Superior temporal gyrus (tissue), 1 donor: Measurements from ENCODE around the gene UXT.
"Not testable (repeated sequence)": the region's sequence is repeated elsewhere in the genome, so short reads cannot be mapped to it uniquely, and the experiment has no call there.

Experiments used
- DNase-seq: peaks from one replicate; pipeline ENCODE4 v3.0.0-alpha.2; 2016; ENCODE audit errors: extremely low spot score

Gene UXT, protein sequence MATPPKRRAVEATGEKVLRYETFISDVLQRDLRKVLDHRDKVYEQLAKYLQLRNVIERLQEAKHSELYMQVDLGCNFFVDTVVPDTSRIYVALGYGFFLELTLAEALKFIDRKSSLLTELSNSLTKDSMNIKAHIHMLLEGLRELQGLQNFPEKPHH

GRCh38 chrX:47658684-47659420, at the start of gene UXT:
UXT (minus strand) TSS chrX:47659180; CDS start chrX:47658927, 253 bp downstream.
- DNase-seq = peak; percentile 86

GRCh38 chrX:47707031-47707780, 48.2 kb upstream of the UXT start:
- no peak for DNase-seq

DNA sequence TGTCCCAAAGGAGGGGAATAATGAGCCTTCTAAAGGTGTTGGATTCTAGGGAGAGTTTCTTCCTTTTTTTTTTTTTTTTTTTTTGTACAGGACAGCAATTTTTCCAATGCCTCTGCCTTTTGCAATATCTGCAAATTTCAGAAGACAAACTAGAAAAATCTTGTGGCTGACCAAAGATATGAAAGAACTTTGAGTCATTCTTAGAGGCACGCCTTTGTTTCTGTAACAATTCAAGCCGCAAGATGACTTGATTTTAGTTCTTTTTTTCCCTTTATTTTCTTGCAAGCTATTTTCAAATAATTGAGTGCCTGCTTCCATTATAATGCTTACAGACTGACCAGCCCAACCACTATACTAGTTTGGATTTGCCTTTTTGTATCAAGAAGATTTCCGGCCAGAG, 47.6 kb upstream of the UXT start:
- DNase-seq = no peak

DNA sequence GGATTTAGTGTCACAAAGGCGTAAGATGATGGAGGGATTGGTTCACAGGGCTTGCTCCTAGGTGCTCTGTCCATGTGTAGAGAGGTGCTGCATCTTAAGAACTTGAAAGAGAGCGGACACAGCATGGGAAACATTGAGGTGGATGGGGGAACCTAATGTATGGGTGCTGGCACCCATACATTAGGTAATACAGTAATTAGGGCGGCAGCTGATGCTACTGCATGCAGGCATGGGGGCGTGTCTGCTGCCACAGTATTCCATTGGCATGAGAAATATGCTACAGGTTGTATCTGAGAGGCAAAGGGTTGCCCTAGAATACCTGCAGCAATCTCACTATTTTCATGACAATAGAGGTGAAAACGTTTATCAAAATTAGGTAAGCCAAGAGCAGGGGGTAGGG, 45.8 kb upstream of the UXT start:
- no peak for DNase-seq

- no peak for DNase-seq
These were observed 38.2 kb upstream of the UXT start for GRCh38 chrX:47697181-47697580.

- no peak for DNase-seq
These were observed 31.2 kb upstream of the UXT start for GRCh38 chrX:47690175-47690574.

GRCh38 chrX:47687263-47687662, 28.3 kb upstream of the UXT start:
- no peak for DNase-seq

GRCh38 chrX:47683829-47684205, 24.8 kb upstream of the UXT start:
- DNase-seq = no peak

- no peak for DNase-seq
These were observed 24.3 kb upstream of the UXT start for GRCh38 chrX:47683184-47683828.

DNA sequence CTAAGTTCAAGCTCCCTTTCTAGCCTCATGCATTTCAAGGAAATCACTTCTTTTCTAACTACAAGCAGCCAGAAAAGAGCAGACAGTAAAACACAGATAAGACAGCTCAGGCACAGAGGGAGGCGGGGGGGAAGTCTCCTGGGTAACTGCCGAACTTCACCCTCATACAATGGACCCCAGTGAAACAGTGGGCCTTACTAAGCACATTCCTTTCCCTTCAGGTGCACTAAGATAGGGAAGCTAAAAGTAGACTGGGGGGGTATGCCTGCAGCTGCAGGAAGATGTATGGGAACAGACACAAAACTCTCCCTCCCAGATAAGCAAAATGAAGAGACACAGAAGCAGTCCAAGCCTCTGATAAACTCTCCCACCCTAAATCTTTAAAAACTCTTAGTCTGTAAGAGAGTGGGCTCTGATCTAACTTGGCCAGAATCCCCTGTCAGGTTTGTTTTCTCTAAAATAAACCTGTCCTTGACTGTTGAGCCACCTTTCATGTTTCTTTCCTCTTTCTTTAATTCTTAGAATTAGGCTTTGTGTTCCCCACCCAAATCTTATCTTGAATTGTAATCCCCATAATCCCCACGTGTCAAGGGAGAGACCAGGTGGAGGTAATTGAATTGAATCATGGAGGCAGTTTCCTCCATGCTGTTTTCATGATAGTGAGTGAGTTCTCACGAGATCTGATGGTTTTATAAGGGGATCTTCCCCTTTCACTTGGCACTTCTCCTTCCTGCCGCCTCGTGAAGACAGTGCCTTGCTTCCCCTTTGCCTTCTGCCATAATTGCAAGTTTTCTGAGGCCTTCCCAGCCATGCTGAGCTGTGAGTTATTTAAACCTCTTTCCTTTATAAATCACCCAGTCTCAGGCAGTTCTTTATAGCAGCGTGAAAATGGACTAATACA, 17.2 kb upstream of the UXT start:
- not testable (repeated sequence) for DNase-seq

- DNase-seq = no peak
These were observed 15.8 kb upstream of the UXT start for GRCh38 chrX:47674776-47675175.

DNA sequence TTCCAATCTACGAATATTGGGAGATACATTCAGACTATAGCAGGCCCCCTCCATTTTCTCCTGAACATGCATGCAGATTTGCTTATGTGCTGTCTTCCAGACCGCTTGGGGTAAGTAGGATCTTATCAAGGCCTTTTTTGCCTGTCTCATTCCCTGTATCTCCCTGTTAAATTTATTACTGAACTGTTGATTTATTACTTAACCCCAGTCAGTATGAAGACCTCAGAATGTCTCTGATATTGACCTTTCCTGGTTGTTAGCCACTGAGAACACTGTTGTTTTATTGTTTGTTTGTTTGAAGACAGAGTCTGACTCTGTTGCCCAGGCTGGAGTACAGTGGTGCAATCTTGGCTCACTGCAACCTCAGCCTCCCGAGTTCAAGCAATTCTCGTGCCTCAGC, 6.8 kb upstream of the UXT start:
- not testable (repeated sequence) for DNase-seq

DNA sequence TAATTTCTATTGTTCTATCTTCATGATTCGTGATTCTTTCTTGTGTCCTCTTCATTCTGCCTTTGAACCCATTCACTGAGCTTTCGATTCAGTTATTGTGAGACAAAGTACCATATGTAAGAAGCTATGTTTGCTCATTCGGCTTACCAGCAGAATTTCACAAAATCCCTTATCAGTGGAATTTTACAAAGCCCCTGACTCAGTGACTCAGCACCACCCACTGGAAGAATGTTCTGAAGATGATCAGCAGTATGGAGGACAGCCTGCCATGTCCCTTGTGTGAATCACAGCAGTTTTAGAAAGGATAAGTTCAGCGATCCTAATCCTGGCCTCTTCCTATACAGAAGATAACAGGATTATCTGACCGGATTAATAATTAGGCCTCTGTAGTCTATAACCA, 5.8 kb upstream of the UXT start:
- DNase-seq = no peak

DNA sequence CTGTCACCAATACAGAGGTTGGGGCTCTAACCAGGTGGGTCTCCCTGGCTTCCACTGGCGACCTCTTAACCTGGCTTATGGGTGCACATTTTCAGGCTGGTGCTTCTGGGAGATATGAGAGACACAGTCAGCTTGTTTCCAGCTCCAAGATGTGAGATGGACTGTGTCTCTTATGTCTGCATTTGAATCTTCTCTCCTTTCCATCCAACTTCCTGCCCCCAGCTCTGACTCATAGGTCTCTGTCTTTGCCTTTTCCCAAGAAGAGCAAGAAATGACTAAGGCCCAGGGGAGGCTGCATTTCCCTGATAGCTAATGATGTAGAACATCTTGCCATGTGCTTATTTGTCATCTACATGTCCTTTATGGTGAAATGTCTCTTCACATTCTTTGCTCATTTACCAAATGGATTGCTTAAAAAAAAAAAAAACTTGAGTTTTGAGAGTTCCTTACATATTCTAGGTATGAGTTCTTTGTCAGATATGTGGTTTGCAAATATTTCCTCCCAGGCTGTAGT, 3.2 kb upstream of the UXT start:
- no peak for DNase-seq

DNA sequence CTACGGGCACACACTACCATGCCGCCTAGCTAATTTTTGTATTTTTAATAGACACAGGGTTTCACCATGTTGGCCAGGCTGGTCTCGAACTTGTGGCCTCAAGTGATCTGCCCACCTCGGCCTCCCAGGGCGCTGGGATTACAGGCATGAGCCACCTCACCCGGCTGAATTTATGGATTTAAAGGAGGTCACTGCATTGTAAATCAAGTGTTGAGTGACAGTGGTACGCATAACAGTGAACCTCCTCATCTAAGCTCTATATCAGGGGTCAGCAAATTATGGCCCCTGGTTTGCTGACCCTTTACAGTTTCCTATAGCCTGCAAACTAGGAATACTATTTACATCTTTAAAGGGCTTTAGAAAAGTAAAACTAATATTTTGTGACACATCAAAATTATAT, 2.6 kb upstream of the UXT start:
- no peak for DNase-seq

DNA sequence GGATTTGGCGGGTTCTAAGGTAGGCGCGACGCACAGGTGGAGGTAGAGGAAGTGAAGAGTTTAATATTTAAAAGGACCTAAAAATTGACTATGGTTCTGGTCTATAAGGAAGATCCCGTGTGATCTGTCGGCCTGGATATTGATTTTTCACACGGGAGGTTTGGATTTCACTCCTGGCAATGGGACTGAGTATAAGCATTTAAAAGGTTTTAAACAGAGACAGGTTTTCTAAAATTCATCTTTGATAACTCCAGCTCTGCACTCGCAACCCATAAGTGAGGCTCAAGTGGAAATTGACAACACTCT, 394 bp upstream of the UXT start:
- DNase-seq = no peak

- DNase-seq = no peak
These were observed 688 bp downstream of the UXT start for GRCh38 chrX:47658301-47658683.

- no peak for DNase-seq
These were observed 7.7 kb downstream of the UXT start for GRCh38 chrX:47651043-47651905.

- peak; percentile 95 for DNase-seq
These were observed 8.6 kb downstream of the UXT start, which contains the start of gene ELK1 for GRCh38 chrX:47650164-47651042. ELK1 (minus strand) TSS chrX:47650563; CDS start chrX:47641441, 9,122 bp downstream.
